Karpas-422 (cell line): ENCODE data around the gene ABI3BP. TPM values are rescaled to one million over a fixed set of nuclear protein-coding genes. Genes with fewer than 3 reads are reported as not detected.

Experiments
- DNase-seq: peaks from one replicate; pipeline ENCODE4 v3.0.0-alpha.2; 2015
- H2AFZ ChIP-seq: fragments of 200-600 bp; sonication (generic); 2 replicates; pipeline ENCODE4 v1.6.1; 2014; ENCODE audit warnings: antibody characterized with exemption, low read length, mixed read lengths
- H3K27ac ChIP-seq: fragments of 200-600 bp; sonication (generic); 2 replicates; pipeline ENCODE4 v1.5.1; 2014; ENCODE audit warnings: mild to moderate bottlenecking, low read length, moderate library complexity
- H3K27me3 ChIP-seq: fragments of 200-600 bp; sonication (generic); 2 replicates; pipeline ENCODE4 v1.6.1; 2014; ENCODE audit warnings: low read length, mixed read lengths
- H3K36me3 ChIP-seq: fragments of 200-600 bp; sonication (generic); 2 replicates; pipeline ENCODE4 v1.6.1; 2014; ENCODE audit warnings: low read length, mixed read lengths; ENCODE audit not compliant: insufficient read depth
- H3K4me1 ChIP-seq: fragments of 200-600 bp; sonication (generic); 2 replicates; pipeline ENCODE4 v1.6.1; 2014; ENCODE audit warnings: mild to moderate bottlenecking, low read length, mixed read lengths
- H3K4me2 ChIP-seq: fragments of 200-600 bp; sonication (generic); 2 replicates; pipeline ENCODE4 v1.6.1; 2014; ENCODE audit warnings: low read length, low read depth, mild to moderate bottlenecking; ENCODE audit not compliant: poor library complexity, severe bottlenecking
- H3K4me3 ChIP-seq: fragments of 200-600 bp; sonication (generic); 2 replicates; pipeline ENCODE4 v1.5.1; 2014; ENCODE audit warnings: mild to moderate bottlenecking, antibody characterized with exemption, low read length, mixed read lengths
- H3K79me2 ChIP-seq: fragments of 200-600 bp; sonication (generic); 2 replicates; pipeline ENCODE4 v1.6.1; 2014; ENCODE audit warnings: mild to moderate bottlenecking, low read length, mixed read lengths
- H3K9ac ChIP-seq: fragments of 200-600 bp; sonication (generic); 2 replicates; pipeline ENCODE4 v1.6.0; 2014; ENCODE audit warnings: low read length
- H3K9me2 ChIP-seq: fragments of 200-600 bp; sonication (generic), shearing (Covaris generic); replicated peaks from 2 replicates; pipeline ENCODE4 v1.6.0; 2014; ENCODE audit warnings: mild to moderate bottlenecking, low read length, moderate library complexity; ENCODE audit not compliant: insufficient read depth
- H3K9me3 ChIP-seq: fragments of 300-700, 200-600 bp; sonication (generic); 2 replicates; pipeline ENCODE4 v1.6.1; 2014; ENCODE audit warnings: low read length, mixed read lengths
- H4K20me1 ChIP-seq: fragments of 200-600 bp; sonication (generic); 2 replicates; pipeline ENCODE4 v1.6.1; 2014; ENCODE audit warnings: mild to moderate bottlenecking, antibody characterized with exemption, low read length, low read depth; ENCODE audit not compliant: insufficient read depth
- total RNA-seq: library from RNA; depleted of rRNA; stranded (reverse); fragments of >200 nt; shearing (Covaris generic); gene quantifications from 2 replicates; pipeline ENCODE4 v1.2.3, GENCODE V29; 2014; ENCODE audit warnings: low replicate concordance; rRNA removed

The ABI3BP gene, protein sequence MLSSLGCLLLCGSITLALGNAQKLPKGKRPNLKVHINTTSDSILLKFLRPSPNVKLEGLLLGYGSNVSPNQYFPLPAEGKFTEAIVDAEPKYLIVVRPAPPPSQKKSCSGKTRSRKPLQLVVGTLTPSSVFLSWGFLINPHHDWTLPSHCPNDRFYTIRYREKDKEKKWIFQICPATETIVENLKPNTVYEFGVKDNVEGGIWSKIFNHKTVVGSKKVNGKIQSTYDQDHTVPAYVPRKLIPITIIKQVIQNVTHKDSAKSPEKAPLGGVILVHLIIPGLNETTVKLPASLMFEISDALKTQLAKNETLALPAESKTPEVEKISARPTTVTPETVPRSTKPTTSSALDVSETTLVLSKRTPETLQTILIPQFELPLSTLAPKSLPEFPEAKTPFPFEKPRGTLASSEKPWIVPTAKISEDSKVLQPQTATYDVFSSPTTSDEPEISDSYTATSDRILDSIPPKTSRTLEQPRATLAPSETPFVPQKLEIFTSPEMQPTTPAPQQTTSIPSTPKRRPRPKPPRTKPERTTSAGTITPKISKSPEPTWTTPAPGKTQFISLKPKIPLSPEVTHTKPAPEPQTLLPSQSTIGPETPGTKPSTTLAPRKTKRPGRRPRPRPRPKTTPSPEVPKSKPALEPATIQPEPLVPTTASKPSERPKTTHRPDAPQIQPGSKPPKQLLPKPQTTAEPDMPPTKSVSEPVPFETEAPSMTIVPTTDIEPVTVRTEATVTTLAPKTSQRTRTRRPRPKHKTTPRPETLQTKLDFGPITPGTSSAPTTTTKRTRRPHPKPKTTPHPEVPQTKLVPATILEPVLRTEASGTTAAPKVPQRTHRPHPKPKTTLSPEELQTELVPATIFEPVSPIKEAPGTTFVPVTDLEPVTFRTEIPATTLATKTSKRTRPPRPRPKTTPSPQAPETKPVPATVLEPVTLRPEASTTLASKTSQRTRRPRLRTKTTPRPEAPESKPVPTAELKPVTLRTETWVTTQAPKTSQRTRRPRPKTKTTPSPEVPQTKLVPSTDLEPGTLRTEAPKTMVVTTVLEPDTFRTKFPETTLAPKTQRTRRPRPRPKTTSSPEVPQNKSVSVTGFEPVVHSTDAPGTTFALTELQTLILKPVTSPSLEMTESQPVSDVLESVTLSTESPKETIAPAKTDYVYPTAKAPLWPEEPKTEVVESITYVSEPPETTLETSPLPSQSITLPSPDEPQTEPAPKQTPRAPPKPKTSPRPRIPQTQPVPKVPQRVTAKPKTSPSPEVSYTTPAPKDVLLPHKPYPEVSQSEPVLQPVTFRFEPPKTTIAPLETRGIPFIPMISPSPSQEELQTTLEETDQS (N-terminal part only)
- total RNA-seq: not detected in 2 replicates

DNA sequence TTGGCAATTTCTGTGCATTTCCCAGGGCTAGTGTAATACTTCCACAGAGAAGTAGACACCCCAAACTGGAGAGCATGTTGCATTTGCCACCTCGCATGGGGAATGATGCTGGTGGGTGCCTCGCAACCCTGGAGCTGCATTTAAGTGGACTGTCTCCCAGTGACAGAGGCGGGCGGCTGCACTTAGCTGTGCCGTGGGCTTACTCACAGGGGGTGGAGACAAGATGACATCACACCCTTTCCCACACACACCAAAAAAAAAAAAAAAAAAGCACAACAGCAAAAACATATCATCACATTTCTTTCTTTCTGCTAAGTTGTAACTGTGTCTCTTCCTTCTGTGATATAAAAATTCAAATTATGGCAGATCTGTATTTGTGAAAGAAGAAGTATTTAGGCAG is at the start of gene ABI3BP:
Gene ABI3BP, minus strand, starts transcription at position 113 of the 400 bp plus-strand sequence. Its CDS starts 37 bp downstream, at position 76.
- no peaks in the 10 kb centered on the region for H3K9me2 ChIP-seq
- H2AFZ ChIP-seq: no peak within 1 kb of the TSS
- H3K36me3 ChIP-seq: no peaks in the 10 kb centered on the region
- H3K4me1 ChIP-seq: no peaks in the 10 kb centered on the region
- no peak within 1 kb of the TSS for H3K9ac ChIP-seq
- no peaks in the 10 kb centered on the region for H3K79me2 ChIP-seq
- no peak within 1 kb of the TSS for H3K4me3 ChIP-seq
- no peak for DNase-seq
- no peaks in the 10 kb centered on the region for H3K9me3 ChIP-seq
- H3K27me3 ChIP-seq: no peaks in the 10 kb centered on the region
- no peak within 1 kb of the TSS for H3K27ac ChIP-seq
- no peaks in the 10 kb centered on the region for H4K20me1 ChIP-seq
- no peak within 1 kb of the TSS for H3K4me2 ChIP-seq

DNA sequence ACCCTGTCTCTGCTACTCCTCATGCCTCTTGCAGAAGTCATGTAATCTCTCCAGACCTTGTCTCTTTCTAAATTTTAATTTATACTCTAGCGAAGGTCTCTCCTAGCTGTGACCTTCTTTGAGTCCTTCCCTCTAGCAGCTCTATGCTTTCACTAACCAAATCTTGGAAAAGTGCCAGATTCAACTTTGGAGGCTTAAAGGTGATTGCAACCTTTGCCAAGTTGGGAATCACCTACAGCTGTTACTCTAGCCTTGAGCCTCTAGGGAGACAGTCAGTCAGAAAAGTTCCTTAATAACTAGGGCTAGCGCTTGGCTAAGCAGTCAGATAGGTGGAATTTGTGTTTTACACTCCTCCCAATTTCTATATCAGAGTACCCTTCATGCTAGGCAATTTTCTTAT is 46.1 kb upstream of the ABI3BP start:
- Histone ChIP-seq H3K27ac (no peak overlapping the region), H3K27me3 (no peaks in the 10 kb centered on the region), H4K20me1 (no peaks in the 10 kb centered on the region), H2AFZ (no peak overlapping the region), H3K9me3 (no peaks in the 10 kb centered on the region), H3K36me3 (no peaks in the 10 kb centered on the region), H3K4me2 (no peak overlapping the region), H3K79me2 (no peaks in the 10 kb centered on the region), H3K4me3 (no peak overlapping the region), H3K4me1 (no peaks in the 10 kb centered on the region), H3K9me2 (no peaks in the 10 kb centered on the region), H3K9ac (no peak overlapping the region)
- DNase-seq: no peak

DNA sequence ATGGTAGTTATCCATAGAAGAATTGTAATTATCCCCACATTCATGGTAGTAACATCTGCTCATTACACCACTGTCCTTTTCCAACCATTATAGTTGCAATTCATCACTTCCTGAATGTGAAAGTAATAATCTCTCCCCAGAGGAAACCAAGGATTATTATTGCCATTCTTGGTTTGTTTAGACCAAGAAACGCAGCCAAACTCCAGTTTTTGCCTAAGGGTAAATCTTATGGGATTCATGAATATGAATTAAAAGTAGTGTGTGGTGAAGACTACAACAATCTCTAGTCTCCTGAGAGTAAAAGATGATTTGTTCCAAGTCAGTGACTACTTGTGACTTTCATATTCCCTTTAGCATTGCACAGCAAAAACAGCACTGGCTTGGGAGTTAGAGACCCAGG is 45.7 kb upstream of the ABI3BP start:
- H2AFZ ChIP-seq: no peak overlapping the region
- H3K36me3 ChIP-seq: no peaks in the 10 kb centered on the region

DNA sequence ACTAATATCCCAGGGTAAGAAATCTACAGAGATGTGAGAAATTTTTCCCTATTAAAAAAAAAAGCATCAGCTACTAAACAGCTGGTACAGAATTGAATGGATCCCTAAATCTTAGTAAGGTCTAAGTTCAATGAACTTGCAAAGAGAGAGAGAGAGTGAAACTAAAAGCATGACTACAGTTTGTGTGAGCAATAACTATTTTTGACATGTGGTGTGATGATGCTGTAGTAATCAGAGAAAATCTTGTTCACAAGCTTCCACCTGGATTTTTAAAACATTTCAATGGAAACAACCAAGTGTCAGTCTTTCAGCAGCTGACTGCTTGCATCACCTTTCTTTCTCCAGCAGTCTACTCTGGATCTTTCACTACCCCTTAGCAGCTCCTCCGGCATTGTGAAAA is 45.2 kb upstream of the ABI3BP start:
- Histone ChIP-seq H4K20me1 (no peaks in the 10 kb centered on the region), H3K27ac (no peak overlapping the region), H3K27me3 (no peaks in the 10 kb centered on the region), H2AFZ (no peak overlapping the region), H3K4me1 (no peaks in the 10 kb centered on the region), H3K9me2 (no peaks in the 10 kb centered on the region), H3K4me2 (no peak overlapping the region), H3K79me2 (no peaks in the 10 kb centered on the region), H3K4me3 (no peak overlapping the region), H3K9me3 (no peaks in the 10 kb centered on the region), H3K9ac (no peak overlapping the region), H3K36me3 (no peaks in the 10 kb centered on the region)
- DNase-seq: no peak

More for the DNA sequence above, 45.7 kb upstream of the ABI3BP start:
- Histone ChIP-seq H3K4me2 (no peak overlapping the region), H3K27me3 (no peaks in the 10 kb centered on the region), H3K9ac (no peak overlapping the region), H3K79me2 (no peaks in the 10 kb centered on the region), H3K9me2 (no peaks in the 10 kb centered on the region), H3K4me3 (no peak overlapping the region), H4K20me1 (no peaks in the 10 kb centered on the region), H3K27ac (no peak overlapping the region), H3K4me1 (no peaks in the 10 kb centered on the region), H3K9me3 (no peaks in the 10 kb centered on the region)
- no peak for DNase-seq

DNA sequence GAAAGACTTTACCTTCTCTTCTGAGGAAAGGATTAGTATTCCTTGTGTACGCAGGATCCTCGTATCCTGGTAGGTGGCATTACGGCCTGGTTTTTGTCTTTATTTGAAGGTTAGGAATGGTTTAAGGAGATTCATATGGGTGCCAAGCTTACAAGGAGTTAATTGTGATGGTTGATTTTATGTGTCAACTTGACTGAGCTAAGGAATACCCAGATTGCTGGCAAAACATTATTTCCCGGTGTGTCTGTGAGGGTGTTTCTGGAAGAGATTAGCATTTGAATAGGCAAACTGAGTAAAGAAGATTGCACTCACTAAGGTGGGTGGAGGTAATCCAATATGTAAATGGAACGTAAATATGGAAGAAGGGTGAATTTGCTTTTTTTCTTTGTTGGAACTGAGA is 44.4 kb upstream of the ABI3BP start:
- Histone ChIP-seq H3K36me3 (no peaks in the 10 kb centered on the region), H3K9me3 (no peaks in the 10 kb centered on the region), H3K79me2 (no peaks in the 10 kb centered on the region), H2AFZ (no peak overlapping the region), H4K20me1 (no peaks in the 10 kb centered on the region), H3K4me1 (no peaks in the 10 kb centered on the region), H3K9me2 (no peaks in the 10 kb centered on the region), H3K4me2 (no peak overlapping the region), H3K27me3 (no peaks in the 10 kb centered on the region), H3K27ac (no peak overlapping the region), H3K4me3 (no peak overlapping the region), H3K9ac (no peak overlapping the region)
- no peak for DNase-seq

GRCh38 chr3:101036676-101037075 is 43.5 kb upstream of the ABI3BP start:
- no peak overlapping the region for H3K4me3 ChIP-seq
- H3K4me1 ChIP-seq: no peaks in the 10 kb centered on the region
- no peak overlapping the region for H3K9ac ChIP-seq
- H3K9me3 ChIP-seq: no peaks in the 10 kb centered on the region
- H3K36me3 ChIP-seq: no peaks in the 10 kb centered on the region
- no peak overlapping the region for H3K4me2 ChIP-seq
- no peak overlapping the region for H2AFZ ChIP-seq
- no peaks in the 10 kb centered on the region for H3K9me2 ChIP-seq
- no peaks in the 10 kb centered on the region for H3K79me2 ChIP-seq
- no peaks in the 10 kb centered on the region for H3K27me3 ChIP-seq
- DNase-seq: no peak
- no peak overlapping the region for H3K27ac ChIP-seq
- no peaks in the 10 kb centered on the region for H4K20me1 ChIP-seq

DNA sequence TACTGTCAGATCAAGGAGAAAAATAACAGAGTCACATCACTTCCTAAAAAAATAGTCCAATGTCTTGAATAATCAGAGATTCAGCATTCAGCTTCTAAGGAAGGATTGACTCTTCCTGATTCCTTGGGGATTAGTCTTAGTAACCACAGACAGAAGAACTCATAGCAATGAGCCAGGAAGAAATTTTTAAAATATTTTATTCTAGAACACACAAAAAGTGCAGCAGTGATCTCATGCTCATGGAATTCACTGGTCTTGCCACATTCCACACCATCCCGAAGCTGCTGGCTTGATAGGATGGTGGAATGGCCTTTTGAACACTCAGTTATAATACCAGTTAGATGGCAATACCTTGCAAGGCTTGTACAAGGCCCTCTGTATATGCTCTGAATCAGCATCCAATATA is 43.0 kb upstream of the ABI3BP start:
- Histone ChIP-seq H3K9me3 (no peaks in the 10 kb centered on the region), H3K27me3 (no peaks in the 10 kb centered on the region), H2AFZ (no peak overlapping the region), H4K20me1 (no peaks in the 10 kb centered on the region), H3K4me2 (no peak overlapping the region), H3K27ac (no peak overlapping the region), H3K79me2 (no peaks in the 10 kb centered on the region), H3K4me1 (no peaks in the 10 kb centered on the region), H3K9me2 (no peaks in the 10 kb centered on the region), H3K9ac (no peak overlapping the region), H3K36me3 (no peaks in the 10 kb centered on the region), H3K4me3 (no peak overlapping the region)
- DNase-seq: no peak
